Measurements from ENCODE around the gene CPSF4.
"Not testable (repeated sequence)": the region's sequence is repeated elsewhere in the genome, so short reads cannot be mapped to it uniquely, and the experiment has no call there.

CPSF4 gene

GRCh38 chr7:99408379-99409191, 30.2 kb upstream of the CPSF4 start, which contains the start of the genes BUD31 and PDAP1:
BUD31 (plus strand) TSS chr7:99408969; CDS start chr7:99411093, 2,124 bp downstream.
PDAP1 (minus strand) TSS chr7:99408597; CDS start chr7:99408548, 49 bp downstream.
- DNase-seq: peak; percentile 93

- no peak for DNase-seq
Observed at GRCh38 chr7:99409192-99409572, 29.6 kb upstream of the CPSF4 start.

GRCh38 chr7:99409806-99410205, 28.9 kb upstream of the CPSF4 start:
- no peak for DNase-seq

- no peak for DNase-seq
Observed at GRCh38 chr7:99410635-99411034, 28.1 kb upstream of the CPSF4 start.

- DNase-seq: peak; percentile 47
Observed at GRCh38 chr7:99415513-99416127, 23.1 kb upstream of the CPSF4 start.

- no peak for DNase-seq
Observed at GRCh38 chr7:99418260-99418659, 20.5 kb upstream of the CPSF4 start.

GRCh38 chr7:99419323-99420021, 19.3 kb upstream of the CPSF4 start:
- no peak for DNase-seq

GRCh38 chr7:99420213-99420612, 18.5 kb upstream of the CPSF4 start:
- DNase-seq: no peak

- DNase-seq: no peak
Observed at GRCh38 chr7:99420986-99421385, 17.8 kb upstream of the CPSF4 start.

GRCh38 chr7:99422186-99422585, 16.6 kb upstream of the CPSF4 start:
- no peak for DNase-seq

GRCh38 chr7:99422625-99423024, 16.1 kb upstream of the CPSF4 start:
- no peak for DNase-seq

- DNase-seq: no peak
Observed at GRCh38 chr7:99424932-99425730, 13.6 kb upstream of the CPSF4 start.

GRCh38 chr7:99428972-99429566, 9.7 kb upstream of the CPSF4 start:
- DNase-seq: no peak

GRCh38 chr7:99429756-99430155, 9.0 kb upstream of the CPSF4 start:
- DNase-seq: no peak

- not testable (repeated sequence) for DNase-seq
Observed at GRCh38 chr7:99431756-99432540, 6.8 kb upstream of the CPSF4 start.

- DNase-seq: no peak
Observed at GRCh38 chr7:99433158-99433557, 5.6 kb upstream of the CPSF4 start.

GRCh38 chr7:99437946-99438572, 684 bp upstream of the CPSF4 start:
- no peak for DNase-seq

GRCh38 chr7:99440195-99440594, 1.5 kb downstream of the CPSF4 start:
- no peak for DNase-seq

- DNase-seq: no peak
Observed at GRCh38 chr7:99446096-99446495, 7.4 kb downstream of the CPSF4 start.

- DNase-seq: no peak
Observed at GRCh38 chr7:99447943-99448342, 9.2 kb downstream of the CPSF4 start.

GRCh38 chr7:99448855-99449254, 10.1 kb downstream of the CPSF4 start:
- no peak for DNase-seq
